Peyer's patch (tissue), 4 donors: ENCODE measurements around the gene ANKH.

Source experiments
- CTCF ChIP-seq, 6 experiments: fragments of 450-650 bp in 4 of 6; fragments of 200-600 bp in 2 of 6; sonication (generic) in 1 of 6; IDR thresholded peaks; one replicate each; pipeline ENCODE4 v1.5.1; 2017 to 2019; ENCODE audit warnings: antibody characterized with exemption in 6 of 6, mild to moderate bottlenecking in 3 of 6, moderate library complexity in 1 of 6
- POLR2A ChIP-seq, 2 donors: fragments of 450-650 bp; IDR thresholded peaks; one replicate each; pipeline ENCODE4 v1.5.1; 2017; ENCODE audit warnings: antibody characterized with exemption in 2 of 2, mild to moderate bottlenecking in 2 of 2, moderate library complexity in 2 of 2

GRCh38 chr5:14851999-14852526, 19.5 kb downstream of the ANKH start:
- no peak for TF ChIP-seq CTCF (IDR thresholded peaks at IDR 0.05)
- no peak for TF ChIP-seq POLR2A (IDR thresholded peaks at IDR 0.05)
